Panc1 (cell line): ENCODE measurements around the gene CCDC85A. TPM values are rescaled to one million over a fixed set of nuclear protein-coding genes. Genes with fewer than 3 reads are reported as not detected.

Experiments used
- ATAC-seq: fragments of 200-7000 bp; cut with Tn5 transposase; 2 replicates; pipeline ENCODE4 v1.9.1; 2020; ENCODE audit warnings: mild to moderate bottlenecking, moderate library complexity
- BruUV-seq: library from RNA; stranded (reverse); fragments of 400-500 nt; replicated peaks from 2 replicates; lab custom pipeline; 2021; lab: Mats Ljungman, UMichigan
- CTCF ChIA-PET: fragments of 300-600 bp; sonication (Branson Sonifier 250); formaldehyde crosslinking; loops from one replicate; lab custom pipeline; 2022; ENCODE audit warnings: antibody characterized with exemption; lab: Charles Lee
- POLR2A ChIA-PET: fragments of 300-600 bp; sonication (Branson Sonifier 250); formaldehyde crosslinking; loops from one replicate; lab custom pipeline; 2022; ENCODE audit warnings: antibody characterized with exemption; lab: Charles Lee
- DNase-seq: peaks from one replicate; pipeline ENCODE4 v3.0.0-alpha.2; 2010; ENCODE audit warnings: low read depth, low spot score
- H3K27ac ChIP-seq: 2 replicates; pipeline ENCODE4 v1.5.1; 2011; ENCODE audit warnings: mild to moderate bottlenecking, low read length, inconsistent platforms
- H3K27me3 ChIP-seq: fragments of 200-500 bp; sonication (Bioruptor generic); 2 replicates; pipeline ENCODE4 v1.6.0; 2014; ENCODE audit warnings: low read length, inconsistent platforms; ENCODE audit not compliant: control insufficient read depth, insufficient read depth
- H3K36me3 ChIP-seq: fragments of 200-500 bp; sonication (Bioruptor generic); 2 replicates; pipeline ENCODE4 v1.5.1; 2014; ENCODE audit warnings: inconsistent platforms, mild to moderate bottlenecking, low read length, moderate library complexity; ENCODE audit not compliant: control insufficient read depth, insufficient read depth
- H3K4me1 ChIP-seq: 2 replicates; pipeline ENCODE4 v1.5.1; 2011; ENCODE audit warnings: inconsistent platforms, mild to moderate bottlenecking, low read length, moderate library complexity; ENCODE audit not compliant: control insufficient read depth, insufficient read depth
- H3K4me3 ChIP-seq, 2 experiments: 2 replicates each; pipeline ENCODE4 v1.5.1; 2011 to 2012; ENCODE audit warnings: low read depth in 2 of 2, low read length in 2 of 2, mild to moderate bottlenecking in 2 of 2, inconsistent platforms in 1 of 2, moderate library complexity in 1 of 2
- H3K9me3 ChIP-seq: fragments of 200-500 bp; sonication (Bioruptor generic); 2 replicates; pipeline ENCODE4 v1.5.1; 2014; ENCODE audit warnings: low read depth, mild to moderate bottlenecking, inconsistent platforms, low read length, moderate library complexity; ENCODE audit not compliant: control insufficient read depth, insufficient read depth
- POLR2AphosphoS5 ChIP-seq: IDR thresholded peaks from 2 replicates; pipeline ENCODE4 v1.6.1; 2012; ENCODE audit warnings: mild to moderate bottlenecking, low read depth, low read length, moderate library complexity
- SIN3A ChIP-seq: IDR thresholded peaks from 2 replicates; pipeline ENCODE4 v1.6.1; 2012; ENCODE audit warnings: low read depth, mild to moderate bottlenecking, low read length, moderate library complexity, borderline replicate concordance; ENCODE audit not compliant: insufficient read depth
- TCF7L2 ChIP-seq: IDR thresholded peaks from 2 replicates; pipeline ENCODE4 v1.6.1; 2011; ENCODE audit warnings: mild to moderate bottlenecking, low read depth, low read length, inconsistent platforms
- in situ Hi-C: cut with HindIII; loops from 2 replicates; pipeline ENCODE4 v1.10.0; 2016; ENCODE audit warnings: low sequenced_read_pairs, low pct_unique_long_range_greater_than_20kb
- intact Hi-C: fragments of 100-400 bp; cut with micrococcal nuclease; formaldehyde crosslinking; loops from one replicate; pipeline ENCODE4 v1.10.0; 2022; ENCODE audit not compliant: unreplicated experiment
- total RNA-seq: library from RNA; stranded (reverse); gene quantifications from one replicate; pipeline ENCODE4 v1.2.1, GENCODE V29; 2021; ENCODE audit not compliant: unreplicated experiment
- TF ChIP-seq, protein P1 (sequence below), 2 experiments: IDR thresholded peaks; 2 replicates each; pipeline ENCODE4 v1.6.1; 2011 to 2012; ENCODE audit warnings: low read depth in 2 of 2, control low read depth in 1 of 2, low read length in 1 of 2, mild to moderate bottlenecking in 1 of 2, moderate library complexity in 1 of 2; ENCODE audit not compliant: insufficient read depth in 1 of 2
- TF ChIP-seq, protein P2 (sequence below): fragments of 450-650 bp; IDR thresholded peaks from 2 replicates; pipeline ENCODE4 v1.5.1; 2017; ENCODE audit warnings: mild to moderate bottlenecking

CCDC85A gene
- total RNA-seq, 1 experiment from 2014 or later: 0.05 TPM

DNA sequence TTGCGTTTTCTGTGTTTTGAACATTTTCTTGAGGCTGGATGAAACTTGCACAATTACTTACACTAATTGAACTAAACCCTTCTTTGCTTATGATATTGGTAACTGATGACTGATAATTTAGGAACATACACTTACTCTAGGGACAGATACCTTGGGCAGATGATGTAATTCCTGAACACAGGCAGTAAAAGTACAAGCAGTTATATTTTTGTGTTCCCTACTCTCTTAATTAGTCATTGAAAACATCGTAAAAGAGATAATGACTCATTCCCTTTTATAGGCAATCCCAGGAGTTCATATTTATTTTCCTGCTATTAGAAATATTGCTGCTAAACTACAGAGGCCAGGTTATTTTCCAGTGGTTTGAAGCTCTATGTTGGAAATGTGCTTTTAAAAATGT is 46.4 kb downstream of the CCDC85A start:
- Histone ChIP-seq H3K27ac (no peak overlapping the region), H3K9me3 (no peaks in the 10 kb centered on the region), H3K4me3 (no peak overlapping the region), H3K4me1 (no peaks in the 10 kb centered on the region), H3K36me3 (no peaks in the 10 kb centered on the region), H3K27me3 (no peaks in the 10 kb centered on the region)
- ATAC-seq (no peak), DNase-seq (no peak)
- in situ Hi-C loops (no loop called here), intact Hi-C loops (no loop called here)
- TF ChIP-seq, protein P1, sequence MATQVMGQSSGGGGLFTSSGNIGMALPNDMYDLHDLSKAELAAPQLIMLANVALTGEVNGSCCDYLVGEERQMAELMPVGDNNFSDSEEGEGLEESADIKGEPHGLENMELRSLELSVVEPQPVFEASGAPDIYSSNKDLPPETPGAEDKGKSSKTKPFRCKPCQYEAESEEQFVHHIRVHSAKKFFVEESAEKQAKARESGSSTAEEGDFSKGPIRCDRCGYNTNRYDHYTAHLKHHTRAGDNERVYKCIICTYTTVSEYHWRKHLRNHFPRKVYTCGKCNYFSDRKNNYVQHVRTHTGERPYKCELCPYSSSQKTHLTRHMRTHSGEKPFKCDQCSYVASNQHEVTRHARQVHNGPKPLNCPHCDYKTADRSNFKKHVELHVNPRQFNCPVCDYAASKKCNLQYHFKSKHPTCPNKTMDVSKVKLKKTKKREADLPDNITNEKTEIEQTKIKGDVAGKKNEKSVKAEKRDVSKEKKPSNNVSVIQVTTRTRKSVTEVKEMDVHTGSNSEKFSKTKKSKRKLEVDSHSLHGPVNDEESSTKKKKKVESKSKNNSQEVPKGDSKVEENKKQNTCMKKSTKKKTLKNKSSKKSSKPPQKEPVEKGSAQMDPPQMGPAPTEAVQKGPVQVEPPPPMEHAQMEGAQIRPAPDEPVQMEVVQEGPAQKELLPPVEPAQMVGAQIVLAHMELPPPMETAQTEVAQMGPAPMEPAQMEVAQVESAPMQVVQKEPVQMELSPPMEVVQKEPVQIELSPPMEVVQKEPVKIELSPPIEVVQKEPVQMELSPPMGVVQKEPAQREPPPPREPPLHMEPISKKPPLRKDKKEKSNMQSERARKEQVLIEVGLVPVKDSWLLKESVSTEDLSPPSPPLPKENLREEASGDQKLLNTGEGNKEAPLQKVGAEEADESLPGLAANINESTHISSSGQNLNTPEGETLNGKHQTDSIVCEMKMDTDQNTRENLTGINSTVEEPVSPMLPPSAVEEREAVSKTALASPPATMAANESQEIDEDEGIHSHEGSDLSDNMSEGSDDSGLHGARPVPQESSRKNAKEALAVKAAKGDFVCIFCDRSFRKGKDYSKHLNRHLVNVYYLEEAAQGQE (IDR thresholded peaks at IDR 0.05; ENCODE audit: insufficient read depth in 1 of 2, low read depth in 2 of 2, low read length in 1 of 2): no peak
- no peak for TF ChIP-seq POLR2AphosphoS5
- TF ChIP-seq SIN3A: no peak
- no peak for TF ChIP-seq TCF7L2
- TF ChIP-seq, protein P2, sequence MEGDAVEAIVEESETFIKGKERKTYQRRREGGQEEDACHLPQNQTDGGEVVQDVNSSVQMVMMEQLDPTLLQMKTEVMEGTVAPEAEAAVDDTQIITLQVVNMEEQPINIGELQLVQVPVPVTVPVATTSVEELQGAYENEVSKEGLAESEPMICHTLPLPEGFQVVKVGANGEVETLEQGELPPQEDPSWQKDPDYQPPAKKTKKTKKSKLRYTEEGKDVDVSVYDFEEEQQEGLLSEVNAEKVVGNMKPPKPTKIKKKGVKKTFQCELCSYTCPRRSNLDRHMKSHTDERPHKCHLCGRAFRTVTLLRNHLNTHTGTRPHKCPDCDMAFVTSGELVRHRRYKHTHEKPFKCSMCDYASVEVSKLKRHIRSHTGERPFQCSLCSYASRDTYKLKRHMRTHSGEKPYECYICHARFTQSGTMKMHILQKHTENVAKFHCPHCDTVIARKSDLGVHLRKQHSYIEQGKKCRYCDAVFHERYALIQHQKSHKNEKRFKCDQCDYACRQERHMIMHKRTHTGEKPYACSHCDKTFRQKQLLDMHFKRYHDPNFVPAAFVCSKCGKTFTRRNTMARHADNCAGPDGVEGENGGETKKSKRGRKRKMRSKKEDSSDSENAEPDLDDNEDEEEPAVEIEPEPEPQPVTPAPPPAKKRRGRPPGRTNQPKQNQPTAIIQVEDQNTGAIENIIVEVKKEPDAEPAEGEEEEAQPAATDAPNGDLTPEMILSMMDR: no peak
- ChIA-PET CTCF (no interaction called here), POLR2A (interaction anchor here (0.6 kb wide), 1 partner anchor 240 kb away, joined by 3 read pairs; no protein-coding TSS in a partner anchor)
- BruUV-seq: no TSS peak

DNA sequence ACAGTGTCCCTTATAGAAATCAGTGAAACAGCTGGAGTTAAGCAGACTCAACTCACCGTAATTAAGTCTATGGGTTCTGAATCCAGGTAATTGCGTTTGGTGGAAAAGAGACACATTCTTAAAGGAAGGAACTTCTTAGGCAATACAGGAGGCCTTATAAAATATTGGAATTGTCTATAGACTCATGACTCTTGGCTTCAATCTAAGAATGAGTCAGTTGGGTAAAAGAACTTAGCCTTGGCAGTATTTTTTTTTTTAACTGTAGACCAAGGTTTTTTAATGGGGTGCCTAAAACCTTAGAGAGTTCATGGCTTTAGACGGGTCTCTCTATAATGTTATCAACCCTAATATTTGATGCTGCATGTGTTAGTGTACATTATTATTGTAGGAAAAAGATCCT is 47.6 kb downstream of the CCDC85A start:
- BruUV-seq: no TSS peak
- H3K36me3 ChIP-seq: no peaks in the 10 kb centered on the region
- no peak for TF ChIP-seq POLR2AphosphoS5
- no peak for TF ChIP-seq SIN3A
- no peak for TF ChIP-seq TCF7L2
- TF ChIP-seq, protein P1 (IDR thresholded peaks at IDR 0.05; ENCODE audit: insufficient read depth in 1 of 2, low read depth in 2 of 2, low read length in 1 of 2): no peak
- TF ChIP-seq, protein P2: no peak
- no peak overlapping the region for H3K27ac ChIP-seq
- H3K4me3 ChIP-seq: no peak overlapping the region
- H3K9me3 ChIP-seq: no peaks in the 10 kb centered on the region
- in situ Hi-C loops (no loop called here), intact Hi-C loops (no loop called here)
- ChIA-PET POLR2A (no interaction called here), CTCF (no interaction called here)
- no peaks in the 10 kb centered on the region for H3K27me3 ChIP-seq
- no peak for ATAC-seq
- DNase-seq: no peak
- H3K4me1 ChIP-seq: no peaks in the 10 kb centered on the region
